HepG2 (cell line): ENCODE measurements around the gene EFNA2. TPM values are rescaled to one million over a fixed set of nuclear protein-coding genes. Genes with fewer than 3 reads are reported as not detected.

Source experiments
- ATAC-seq: fragments of 200-7000 bp; cut with Tn5 transposase; 3 replicates; pipeline ENCODE4 v1.9.1; 2020; ENCODE audit warnings: mild to moderate bottlenecking, moderate library complexity
- BruUV-seq: library from RNA; stranded (reverse); fragments of 400-500 nt; replicated peaks from 2 replicates; lab custom pipeline; 2021; lab: Mats Ljungman, UMichigan
- CTCF ChIA-PET: fragments of 300-600 bp; formaldehyde crosslinking; extraction: SDS; loops from one replicate; lab custom pipeline; 2021; ENCODE audit warnings: low total read pairs, inconsistent platforms, low intra/inter-chr PET ratio; lab: Yijun Ruan, JAX
- POLR2A ChIA-PET: fragments of 350-600 bp; sonication (Branson Sonifier 250); formaldehyde crosslinking; loops from one replicate; lab custom pipeline; 2020; ENCODE audit warnings: antibody characterized with exemption, inconsistent platforms; lab: Yijun Ruan, JAX
- DNase-seq: peaks from one replicate; pipeline ENCODE4 v3.0.0-alpha.2; 2015; ENCODE audit warnings: low spot score
- FAIRE-seq: peaks from 3 replicates; lab custom pipeline; 2011; peaks lifted over from hg19 to GRCh38; lab: Jason Lieb, UNC
- H2AFZ ChIP-seq: one replicate; pipeline ENCODE4 v1.6.1; 2011; ENCODE audit warnings: low read length, inconsistent platforms
- H3K27ac ChIP-seq: fragments of 300-600 bp; 3 replicates; pipeline ENCODE4 v1.8.0; 2011; ENCODE audit warnings: mixed run types, mild to moderate bottlenecking, mixed read lengths, low read length, inconsistent platforms; ENCODE audit not compliant: insufficient read depth; ENCODE audit errors: extremely low read length
- H3K27me3 ChIP-seq, 2 experiments: fragments of 200-600 bp in 1 of 2; 2 replicates in 1 of 2; 3 replicates in 1 of 2; pipeline versions ENCODE4 v1.6.0 to v1.8.0; 2011; ENCODE audit warnings: low read length in 2 of 2, mild to moderate bottlenecking in 2 of 2, moderate library complexity in 2 of 2, inconsistent platforms in 1 of 2; ENCODE audit not compliant: insufficient read depth in 2 of 2, control insufficient read depth in 1 of 2
- H3K36me3 ChIP-seq, 2 experiments: fragments of 200-600 bp in 1 of 2; replicated peaks in 1 of 2; 2 replicates in 1 of 2; 3 replicates in 1 of 2; pipeline versions ENCODE4 v1.5.1 to v1.8.0; 2011; ENCODE audit warnings: low read length in 2 of 2, inconsistent platforms in 1 of 2; ENCODE audit not compliant: insufficient read depth in 2 of 2, control insufficient read depth in 1 of 2
- H3K4me1 ChIP-seq: 2 replicates; pipeline ENCODE4 v1.5.1; 2012; ENCODE audit warnings: low read length, inconsistent platforms; ENCODE audit not compliant: insufficient read depth
- H3K4me2 ChIP-seq: 2 replicates; pipeline ENCODE4 v1.6.0; 2011; ENCODE audit warnings: low read depth, low read length, inconsistent platforms
- H3K4me3 ChIP-seq, 3 experiments: fragments of 200-600 bp in 1 of 3; sonication (generic), shearing (Covaris generic) in 1 of 3; replicated peaks in 1 of 3; 2 replicates each; pipeline ENCODE4 v1.5.1; 2011 to 2016; ENCODE audit warnings: low read length in 3 of 3, inconsistent platforms in 2 of 3, low read depth in 2 of 3, mild to moderate bottlenecking in 2 of 3, control low read depth in 1 of 3, mixed read lengths in 1 of 3; ENCODE audit not compliant: insufficient read depth in 1 of 3
- H3K79me2 ChIP-seq: one replicate; pipeline ENCODE4 v1.6.1; 2011; ENCODE audit warnings: low read length, inconsistent platforms; ENCODE audit not compliant: insufficient read depth
- H3K9ac ChIP-seq: 2 replicates; pipeline ENCODE4 v1.6.0; 2011; ENCODE audit warnings: mild to moderate bottlenecking, low read depth, low read length, inconsistent platforms; ENCODE audit not compliant: insufficient read depth
- H3K9me3 ChIP-seq: 2 replicates; pipeline ENCODE4 v1.5.1; 2012; ENCODE audit warnings: mild to moderate bottlenecking, low read length
- H4K20me1 ChIP-seq: 2 replicates; pipeline ENCODE4 v1.6.0; 2011; ENCODE audit warnings: inconsistent platforms, mild to moderate bottlenecking, low read length, moderate library complexity; ENCODE audit not compliant: insufficient read depth
- FOSL1 ChIP-seq: sonication (generic); formaldehyde crosslinking; IDR thresholded peaks from 2 replicates; pipeline ENCODE4 v1.9.0; 2021; ENCODE audit warnings: missing genetic modification reagents, borderline replicate concordance
- KMT2B ChIP-seq: IDR thresholded peaks from 2 replicates; pipeline ENCODE4 v1.6.1; 2016; ENCODE audit warnings: missing genetic modification reagents, missing compliant biosample characterization
- MAFF ChIP-seq: IDR thresholded peaks from 2 replicates; pipeline ENCODE4 v1.6.1; 2011; ENCODE audit warnings: low read depth, low read length, improper control_type of control experiment
- MYC ChIP-seq: sonication (generic); formaldehyde crosslinking; IDR thresholded peaks from 2 replicates; pipeline ENCODE4 v1.9.0; 2021; ENCODE audit warnings: missing genetic modification reagents, borderline replicate concordance
- NBN ChIP-seq: fragments of 450-650 bp; conservative IDR thresholded peaks from 2 replicates; pipeline ENCODE4 v1.6.1; 2017
- NCOR1 ChIP-seq: fragments of 200-600 bp; sonication (generic); IDR thresholded peaks from 2 replicates; pipeline ENCODE4 v1.7.0; 2017; ENCODE audit warnings: antibody characterized with exemption, low read length, borderline replicate concordance
- NFRKB ChIP-seq: fragments of 450-650 bp; IDR thresholded peaks from 2 replicates; pipeline ENCODE4 v1.6.1; 2017
- SALL2 ChIP-seq: sonication (generic); formaldehyde crosslinking; IDR thresholded peaks from 2 replicates; pipeline ENCODE4 v1.8.1; 2023; ENCODE audit warnings: mild to moderate bottlenecking, missing genetic modification reagents, inconsistent platforms
- SKI ChIP-seq: fragments of 450-650 bp; IDR thresholded peaks from one replicate; pipeline ENCODE4 v1.6.1; 2018; ENCODE audit warnings: mild to moderate bottlenecking; ENCODE audit not compliant: partially characterized antibody
- ZBTB21 ChIP-seq: sonication (generic); formaldehyde crosslinking; IDR thresholded peaks from 2 replicates; pipeline ENCODE4 v1.4.0; 2020; ENCODE audit warnings: missing genetic modification reagents
- ZFP82 ChIP-seq: sonication (generic); formaldehyde crosslinking; IDR thresholded peaks from 2 replicates; pipeline ENCODE4 v1.5.1; 2020; ENCODE audit warnings: mild to moderate bottlenecking, missing genetic modification reagents, borderline replicate concordance
- ZNF282 ChIP-seq: fragments of 450-650 bp; IDR thresholded peaks from 2 replicates; pipeline ENCODE4 v1.6.1; 2018; ENCODE audit not compliant: partially characterized antibody
- ZNF33A ChIP-seq: sonication (generic); formaldehyde crosslinking; IDR thresholded peaks from 2 replicates; pipeline ENCODE4 v1.5.1; 2020; ENCODE audit warnings: missing genetic modification reagents, mild to moderate bottlenecking, moderate library complexity, borderline replicate concordance
- ZNF350 ChIP-seq: sonication (generic); formaldehyde crosslinking; IDR thresholded peaks from 2 replicates; pipeline ENCODE4 v1.4.0; 2020; ENCODE audit warnings: mild to moderate bottlenecking, low read depth, missing genetic modification reagents, borderline replicate concordance
- ZNF414 ChIP-seq: sonication (generic); formaldehyde crosslinking; IDR thresholded peaks from 2 replicates; pipeline ENCODE4 v1.5.0; 2020; ENCODE audit warnings: missing genetic modification reagents
- ZNF430 ChIP-seq: sonication (generic); formaldehyde crosslinking; IDR thresholded peaks from 2 replicates; pipeline ENCODE4 v1.9.0; 2021; ENCODE audit warnings: mild to moderate bottlenecking, missing genetic modification reagents
- ZNF639 ChIP-seq: conservative IDR thresholded peaks from 2 replicates; pipeline ENCODE4 v1.6.1; 2018; ENCODE audit warnings: missing genetic modification reagents
- WGBS: methylation state at CpG from one replicate; pipeline ENCODE4 v1.1.6; 2017; ENCODE audit warnings: low lambda C conversion rate; 5-methylcytosine and 5-hydroxymethylcytosine counted together
- in situ Hi-C: cut with HindIII; loops from 2 replicates; pipeline ENCODE4 v1.10.0; 2017; ENCODE audit warnings: low pct_unique_long_range_greater_than_20kb; ENCODE audit not compliant: extremely low pct_ligation_motif_present
- intact Hi-C: fragments of 100-400 bp; cut with micrococcal nuclease; formaldehyde crosslinking; loops from one replicate; pipeline ENCODE4 v1.10.0; 2022; ENCODE audit not compliant: unreplicated experiment
- polyA plus RNA-seq, 8 experiments: library from polyadenylated mRNA; depleted of rRNA in 3 of 8; stranded (reverse) in 7 of 8; unstranded in 1 of 8; fragments of >200 nt; fragmentation: Illumina TruSeq in 4 of 8; extraction: Trizol in 4 of 8; gene quantifications; 2 replicates each; pipeline versions ENCODE4 v1.2.1 to v1.2.3, GENCODE V29; 2011 to 2016; ENCODE audit warnings: low read depth in 4 of 8, missing spikeins in 1 of 8, mixed read lengths in 1 of 8; ENCODE audit not compliant: insufficient read depth in 1 of 8
- total RNA-seq, 5 experiments: library from RNA; depleted of rRNA; stranded (reverse); fragments of >200 nt; fragmentation: Illumina TruSeq; extraction: Trizol; gene quantifications; 2 replicates each; pipeline ENCODE4 v1.2.3, GENCODE V29; 2016; ENCODE audit warnings: low read depth in 1 of 5
- TF ChIP-seq, protein P1 (sequence below): sonication (generic); formaldehyde crosslinking; IDR thresholded peaks from 2 replicates; pipeline ENCODE4; 2020; ENCODE audit warnings: missing genetic modification reagents, mild to moderate bottlenecking, borderline replicate concordance
- TF ChIP-seq, protein P2 (sequence below): sonication (generic); formaldehyde crosslinking; IDR thresholded peaks from 2 replicates; pipeline ENCODE4 v1.8.0; 2022; ENCODE audit warnings: missing genetic modification reagents, mild to moderate bottlenecking, inconsistent platforms, borderline replicate concordance

Gene EFNA2
- total and polyA plus RNA-seq, 2 of the 13 experiments (the other 11 are each of a cell fraction or from before 2014, with no cell fraction given) = 6.0 to 9.9 TPM

DNA sequence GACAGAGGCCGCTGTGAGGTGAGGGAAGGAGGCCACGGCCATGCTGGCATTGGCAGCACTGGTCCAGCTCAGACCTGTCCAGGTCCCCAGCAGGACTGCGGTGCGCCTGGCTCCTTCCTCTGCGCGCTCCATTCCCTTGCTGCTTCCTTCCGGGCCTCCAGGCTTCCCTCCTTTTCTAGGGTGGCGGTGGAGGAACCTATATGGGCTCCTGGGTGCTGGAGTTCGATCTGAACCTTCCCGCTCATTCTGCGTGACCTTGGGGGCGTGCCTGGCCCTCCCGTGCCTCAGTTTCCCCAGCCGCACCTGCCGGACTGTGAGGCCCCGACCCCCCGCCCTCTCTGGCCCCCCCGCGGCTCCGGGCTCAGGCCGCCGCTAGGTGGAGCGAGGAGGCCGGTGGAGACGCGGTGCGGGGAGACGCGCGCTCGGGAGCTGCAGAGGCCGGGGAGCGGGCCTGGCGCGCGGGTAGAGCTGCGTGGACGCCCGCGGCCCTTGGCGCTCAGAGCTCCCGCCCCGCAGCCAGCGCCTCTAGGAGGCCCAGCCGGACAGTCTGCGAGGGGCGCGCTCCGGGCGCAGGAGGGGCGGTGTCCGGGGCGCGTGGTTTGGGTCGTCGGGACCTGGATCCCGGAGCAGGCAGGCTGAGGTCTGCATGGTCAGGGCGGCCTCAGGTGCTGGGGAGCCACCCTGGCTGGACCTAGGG, 29.9 kb downstream of the EFNA2 start:
- Histone ChIP-seq H4K20me1 (no peaks in the 10 kb centered on the region), H3K4me2 (peak overlapping the region; percentile 71), H3K27me3 (peaks cover 8 to 55% of the 10 kb centered on the region in 2 experiments), H3K4me1 (peaks cover 60% of the 10 kb centered on the region), H3K79me2 (no peaks in the 10 kb centered on the region), H3K36me3 (no peaks in the 10 kb centered on the region), H3K9ac (no peak overlapping the region), H3K9me3 (no peaks in the 10 kb centered on the region), H3K4me3 (peak overlapping the region in 2 of 3 experiments; percentile 43 to 67; a peak in 3 of 6 replicates), H2AFZ (no peak overlapping the region), H3K27ac (no peak overlapping the region)
- in situ Hi-C loops = loop anchor here (5.0 kb wide), 1 partner anchor 33 kb away; no protein-coding TSS in a partner anchor
- BruUV-seq = no TSS peak
- DNase-seq = no peak
- 10% methylated on average over 13 of the region's 58 CpGs for WGBS
- no peak for FAIRE-seq
- POLR2A ChIA-PET = interaction anchor here (0.6 to 1.4 kb wide), 5 partner anchors 32 to 58 kb away, joined by 3 to 8 read pairs (median 3); partner anchors contain the start of gene CIRBP
- CTCF ChIA-PET = interaction anchor here (1.5 kb wide), 1 partner anchor 36 kb away, joined by 6 read pairs; no protein-coding TSS in a partner anchor
- intact Hi-C loops = loop anchor here (2.0 to 5.0 kb wide), 3 partner anchors 37 to 57 kb away; a partner anchor contains a TSS
- ATAC-seq = peak; percentile 64
- TF ChIP-seq NCOR1 = no peak
- no peak for TF ChIP-seq FOSL1 (CRISPR knock-in tag)
- TF ChIP-seq ZNF350 (CRISPR knock-in tag) = no peak; the same call in 1 of the 2 replicates
- peak; percentile 11 for TF ChIP-seq SKI
- no peak for TF ChIP-seq ZBTB21 (CRISPR knock-in tag)
- TF ChIP-seq ZNF430 (CRISPR knock-in tag) = no peak
- TF ChIP-seq ZFP82 (CRISPR knock-in tag) = no peak
- TF ChIP-seq, protein P1, sequence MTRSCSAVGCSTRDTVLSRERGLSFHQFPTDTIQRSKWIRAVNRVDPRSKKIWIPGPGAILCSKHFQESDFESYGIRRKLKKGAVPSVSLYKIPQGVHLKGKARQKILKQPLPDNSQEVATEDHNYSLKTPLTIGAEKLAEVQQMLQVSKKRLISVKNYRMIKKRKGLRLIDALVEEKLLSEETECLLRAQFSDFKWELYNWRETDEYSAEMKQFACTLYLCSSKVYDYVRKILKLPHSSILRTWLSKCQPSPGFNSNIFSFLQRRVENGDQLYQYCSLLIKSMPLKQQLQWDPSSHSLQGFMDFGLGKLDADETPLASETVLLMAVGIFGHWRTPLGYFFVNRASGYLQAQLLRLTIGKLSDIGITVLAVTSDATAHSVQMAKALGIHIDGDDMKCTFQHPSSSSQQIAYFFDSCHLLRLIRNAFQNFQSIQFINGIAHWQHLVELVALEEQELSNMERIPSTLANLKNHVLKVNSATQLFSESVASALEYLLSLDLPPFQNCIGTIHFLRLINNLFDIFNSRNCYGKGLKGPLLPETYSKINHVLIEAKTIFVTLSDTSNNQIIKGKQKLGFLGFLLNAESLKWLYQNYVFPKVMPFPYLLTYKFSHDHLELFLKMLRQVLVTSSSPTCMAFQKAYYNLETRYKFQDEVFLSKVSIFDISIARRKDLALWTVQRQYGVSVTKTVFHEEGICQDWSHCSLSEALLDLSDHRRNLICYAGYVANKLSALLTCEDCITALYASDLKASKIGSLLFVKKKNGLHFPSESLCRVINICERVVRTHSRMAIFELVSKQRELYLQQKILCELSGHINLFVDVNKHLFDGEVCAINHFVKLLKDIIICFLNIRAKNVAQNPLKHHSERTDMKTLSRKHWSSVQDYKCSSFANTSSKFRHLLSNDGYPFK = no peak
- no peak for TF ChIP-seq ZNF414
- no peak for TF ChIP-seq SALL2 (CRISPR knock-in tag)
- TF ChIP-seq MYC (CRISPR knock-in tag) = no peak; the same call in 1 of the 2 replicates
- TF ChIP-seq NBN = no peak
- no peak for TF ChIP-seq NFRKB
- TF ChIP-seq, protein P2, sequence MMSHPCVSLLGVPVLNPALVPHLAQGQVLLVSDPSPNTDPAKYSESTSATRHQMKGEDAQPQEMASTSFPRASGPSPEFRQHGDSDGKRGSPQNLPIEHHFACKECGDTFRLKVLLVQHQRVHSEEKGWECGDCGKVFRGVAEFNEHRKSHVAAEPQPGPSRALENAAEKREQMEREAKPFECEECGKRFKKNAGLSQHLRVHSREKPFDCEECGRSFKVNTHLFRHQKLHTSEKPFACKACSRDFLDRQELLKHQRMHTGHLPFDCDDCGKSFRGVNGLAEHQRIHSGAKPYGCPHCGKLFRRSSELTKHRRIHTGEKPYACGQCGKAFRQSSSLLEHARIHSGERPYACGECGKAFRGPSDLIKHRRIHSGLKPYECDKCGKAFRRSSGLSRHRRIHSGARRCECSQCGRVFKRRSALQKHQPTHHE = no peak
- TF ChIP-seq ZNF33A = no peak
- TF ChIP-seq ZNF639 = no peak
- TF ChIP-seq KMT2B (CRISPR knock-in tag) = no peak
- TF ChIP-seq ZNF282 = no peak
- no peak for TF ChIP-seq MAFF
